Gastrocnemius medialis (tissue), 4 donors: ENCODE measurements around the gene ZNF624. TPM values are rescaled to one million over a fixed set of nuclear protein-coding genes. Genes with fewer than 3 reads are reported as not detected.

Source experiments
- ATAC-seq, 2 donors: fragments of 150-250 bp; one replicate each; pipeline ENCODE4 v1.9.1; 2016
- DNase-seq, 2 donors: peaks; one replicate each; pipeline ENCODE4 v3.0.0-alpha.2; 2019
- H3K27ac ChIP-seq, 4 donors: fragments of 200-600 bp; sonication (generic); 1 replicate in 1 of 4; 2 replicates in 3 of 4; pipeline ENCODE4 v1.5.1; 2016 to 2018; ENCODE audit warnings: mild to moderate bottlenecking in 2 of 4, moderate library complexity in 1 of 4
- H3K27me3 ChIP-seq, 3 donors: fragments of 200-600 bp; sonication (generic) in 2 of 3; 1 replicate in 1 of 3; 2 replicates in 2 of 3; pipeline versions ENCODE4 v1.5.1 to v1.6.0; 2016 to 2019; ENCODE audit warnings: mild to moderate bottlenecking in 1 of 3, moderate library complexity in 1 of 3
- H3K36me3 ChIP-seq, 2 donors: fragments of 200-600 bp; sonication (generic) in 1 of 2; one replicate each; pipeline ENCODE4 v1.5.1; 2017 to 2018
- H3K4me1 ChIP-seq, 2 donors: fragments of 200-600 bp; sonication (generic) in 1 of 2; one replicate each; pipeline ENCODE4 v1.5.1; 2016 to 2017; ENCODE audit warnings: mild to moderate bottlenecking in 2 of 2
- H3K4me3 ChIP-seq, 4 donors: fragments of 200-600 bp; sonication (generic) in 3 of 4; 1 replicate in 1 of 4; 2 replicates in 3 of 4; pipeline ENCODE4 v1.5.1; 2016 to 2019; ENCODE audit warnings: mild to moderate bottlenecking in 2 of 4
- H3K9me3 ChIP-seq, 3 donors: fragments of 200-600 bp; sonication (generic) in 2 of 3; 1 replicate in 1 of 3; 2 replicates in 2 of 3; pipeline ENCODE4 v1.5.1; 2016 to 2019
- CTCF ChIP-seq, 5 experiments: fragments of 450-650 bp in 3 of 5; fragments of 200-600 bp in 2 of 5; sonication (generic) in 2 of 5; IDR thresholded peaks in 4 of 5; conservative IDR thresholded peaks in 1 of 5; 1 replicate in 4 of 5; 2 replicates in 1 of 5; pipeline ENCODE4 v1.5.1; 2016 to 2019; ENCODE audit warnings: antibody characterized with exemption in 5 of 5, mild to moderate bottlenecking in 3 of 5, moderate library complexity in 3 of 5
- POLR2A ChIP-seq, 2 donors: fragments of 450-650 bp; IDR thresholded peaks; one replicate each; pipeline ENCODE4 v1.6.1; 2017; ENCODE audit warnings: antibody characterized with exemption in 2 of 2, mild to moderate bottlenecking in 2 of 2, moderate library complexity in 2 of 2
- in situ Hi-C, 4 donors: fragments of 200-750 bp; cut with MboI; loops; one replicate each; pipeline versions ENCODE4 v1.15.0 to v1.8.0; 2017; ENCODE audit warnings: low sequenced_read_pairs in 4 of 4
- intact Hi-C: fragments of 100-400 bp; cut with DNase I; formaldehyde crosslinking; loops from one replicate; pipeline ENCODE4 v1.15.1; 2023; ENCODE audit warnings: low total_unique reads
- total RNA-seq, 4 donors: library from RNA; depleted of rRNA; stranded (reverse); fragments of >200 nt; gene quantifications; one replicate each; pipeline versions ENCODE4 v1.1.0 to v1.2.3, GENCODE V29; 2016

The ZNF624 gene
- total RNA-seq, 4 donors from 2014 or later, result 0.86 to 2.2 (median 0.94) TPM

GRCh38 chr17:16622540-16623277 is 30.9 kb downstream of the ZNF624 start:
- ATAC-seq, result no peak
- intact Hi-C loops, result no loop called here
- in situ Hi-C loops, result no loop called here
- H3K27me3 ChIP-seq, result no peaks in the 10 kb centered on the region
- H3K36me3 ChIP-seq, result peaks cover 10 to 41% of the 10 kb centered on the region in 2 donors
- H3K4me1 ChIP-seq, result no peaks in the 10 kb centered on the region
- DNase-seq, result no peak
- TF ChIP-seq CTCF (IDR thresholded peaks at IDR 0.05 in 4 of 5, conservative IDR thresholded peaks at IDR 0.05 in 1 of 5), result no peak
- no peak for TF ChIP-seq POLR2A (IDR thresholded peaks at IDR 0.05)
- no peak overlapping the region for H3K4me3 ChIP-seq
- no peak overlapping the region for H3K27ac ChIP-seq
- H3K9me3 ChIP-seq, result peaks cover 8 to 51% (median 12%) of the 10 kb centered on the region in 3 donors

- no peak overlapping the region for H3K4me3 ChIP-seq
- in situ Hi-C loops, result no loop called here
- H3K27ac ChIP-seq, result no peak overlapping the region
- intact Hi-C loops, result no loop called here
- H3K36me3 ChIP-seq, result peaks cover 0 to 15% of the 10 kb centered on the region in 2 donors
- H3K9me3 ChIP-seq, result peaks cover 5 to 38% (median 7%) of the 10 kb centered on the region in 3 donors
- no peaks in the 10 kb centered on the region for H3K27me3 ChIP-seq
- ATAC-seq (no peak), DNase-seq (no peak)
- no peaks in the 10 kb centered on the region for H3K4me1 ChIP-seq
- TF ChIP-seq POLR2A (IDR thresholded peaks at IDR 0.05), result no peak
Measured at GRCh38 chr17:16617481-16618060, 36.1 kb downstream of the ZNF624 start.

GRCh38 chr17:16599537-16599936 is 54.1 kb downstream of the ZNF624 start:
- H3K4me3 ChIP-seq, result no peak overlapping the region
- peaks cover 0 to under 1% (median 0%) of the 10 kb centered on the region in 3 donors for H3K9me3 ChIP-seq
- TF ChIP-seq POLR2A (IDR thresholded peaks at IDR 0.05) (no peak), CTCF (IDR thresholded peaks at IDR 0.05 in 4 of 5, conservative IDR thresholded peaks at IDR 0.05 in 1 of 5) (no peak)
- ATAC-seq (no peak), DNase-seq (no peak)
- in situ Hi-C loops (loop anchor here in 2 of 4 donors (25.0 kb wide), 1 partner anchor 388 kb away; no protein-coding TSS in a partner anchor), intact Hi-C loops (no loop called here)
- H3K27ac ChIP-seq, result no peak overlapping the region
- H3K27me3 ChIP-seq, result no peaks in the 10 kb centered on the region
- no peaks in the 10 kb centered on the region for H3K4me1 ChIP-seq
- no peaks in the 10 kb centered on the region for H3K36me3 ChIP-seq

- TF ChIP-seq POLR2A (IDR thresholded peaks at IDR 0.05) (no peak), CTCF (IDR thresholded peaks at IDR 0.05 in 4 of 5, conservative IDR thresholded peaks at IDR 0.05 in 1 of 5) (no peak)
- in situ Hi-C loops, result loop anchor here in 2 of 4 donors (25.0 kb wide), 1 partner anchor 394 kb away; no protein-coding TSS in a partner anchor
- Histone ChIP-seq H3K27ac (no peak overlapping the region), H3K4me3 (no peak overlapping the region), H3K36me3 (no peaks in the 10 kb centered on the region), H3K27me3 (peaks cover 0 to 3% (median 0%) of the 10 kb centered on the region in 3 donors), H3K9me3 (no peaks in the 10 kb centered on the region), H3K4me1 (peaks cover 0 to 3% of the 10 kb centered on the region in 2 donors)
- ATAC-seq (no peak), DNase-seq (no peak)
- intact Hi-C loops, result no loop called here
Measured at GRCh38 chr17:16593356-16594102, 60.1 kb downstream of the ZNF624 start.
